ENCODE measurements around the gene RBMS3. TPM values are rescaled to one million over a fixed set of nuclear protein-coding genes. Genes with fewer than 3 reads are reported as not detected.

Gene RBMS3
- total RNA-seq, 1 experiment from 2014 or later = 5.9 TPM

DNA sequence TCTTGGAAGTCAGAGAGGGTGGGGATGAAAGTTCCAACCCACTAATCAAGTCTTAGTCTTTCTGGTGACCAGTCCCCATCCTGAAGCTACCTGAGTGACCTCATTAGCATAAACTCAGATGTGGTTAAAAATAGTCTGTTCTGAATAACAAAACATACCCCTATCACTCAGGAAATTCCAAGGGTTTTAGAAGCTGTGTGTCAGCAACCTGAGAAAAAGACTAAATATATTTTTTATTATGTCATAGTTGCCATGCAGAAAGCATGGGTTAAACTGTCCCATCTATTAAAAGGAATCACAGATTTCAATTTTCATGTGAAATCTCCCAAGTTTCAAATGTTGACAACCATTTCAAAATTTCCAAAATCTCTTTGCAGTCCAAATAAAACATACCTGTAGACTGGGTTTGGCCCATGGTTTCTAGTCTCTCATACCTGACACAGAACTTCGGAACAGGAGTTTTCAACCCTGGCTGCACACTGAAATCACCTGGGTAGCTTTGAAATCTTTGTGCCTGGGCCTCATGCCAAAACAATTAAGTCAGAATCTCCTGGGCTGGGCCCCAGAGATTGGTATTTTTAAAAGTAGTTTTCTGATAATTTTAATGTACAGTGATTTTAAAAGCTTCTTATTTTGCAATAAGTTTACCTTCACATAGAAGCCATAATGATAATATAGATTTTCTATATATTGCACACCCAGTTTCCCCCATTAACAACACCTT lies 476.3 kb downstream of the RBMS3 start:
- H3K4me1 ChIP-seq (ENCODE audit: insufficient read depth, low read length, poor library complexity, severe bottlenecking) = peaks cover 44% of the 10 kb centered on the region
- no peak overlapping the region for H3K27ac ChIP-seq (ENCODE audit: low read depth, low read length, poor library complexity, severe bottlenecking)
- TF ChIP-seq EZH2 (IDR thresholded peaks at IDR 0.05; ENCODE audit: borderline replicate concordance, low read depth, low read length, poor library complexity, severe bottlenecking) (no peak), CTCF (conservative IDR thresholded peaks at IDR 0.05; ENCODE audit: low read depth, low read length) (no peak)
- POLR2A ChIA-PET (ENCODE audit: low non-redundant PET) = no interaction called here
- BruUV-seq (replicated peaks) = no TSS peak
- intact Hi-C loops (cut with micrococcal nuclease; ENCODE audit: unreplicated experiment) = loop anchor here (5.0 kb wide), 1 partner anchor 325 kb away; no protein-coding TSS in a partner anchor
- H3K9me3 ChIP-seq (ENCODE audit: low read depth, low read length, poor library complexity, severe bottlenecking) = no peaks in the 10 kb centered on the region
- no peak overlapping the region for H3K4me3 ChIP-seq (ENCODE audit: low read depth, low read length, poor library complexity, severe bottlenecking)
- CTCF ChIA-PET = no interaction called here
- DNase-seq (ENCODE audit: low spot score) = no peak
- no peaks in the 10 kb centered on the region for H3K36me3 ChIP-seq (ENCODE audit: insufficient read depth, low read length, poor library complexity, severe bottlenecking)
- H3K27me3 ChIP-seq (replicated peaks; ENCODE audit: insufficient read depth, low read depth, low read length, poor library complexity) = no peaks in the 10 kb centered on the region

DNA sequence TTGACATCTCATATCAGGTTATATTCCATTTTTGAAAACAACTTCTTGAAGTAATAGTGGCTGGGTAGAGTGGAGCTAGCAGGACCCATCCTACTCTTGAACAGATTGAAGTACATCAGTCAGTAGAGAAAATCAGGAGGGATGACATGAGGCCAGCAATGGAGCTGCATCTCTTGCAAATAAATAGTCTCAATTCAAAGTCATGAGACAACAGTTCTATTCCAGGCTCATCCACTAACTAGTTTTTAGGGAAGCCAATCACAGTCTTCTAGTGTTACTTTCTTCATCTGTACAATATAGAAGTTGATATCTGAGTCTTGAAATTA lies 477.2 kb downstream of the RBMS3 start:
- POLR2A ChIA-PET (ENCODE audit: low non-redundant PET) = no interaction called here
- intact Hi-C loops (cut with micrococcal nuclease; ENCODE audit: unreplicated experiment) = loop anchor here (2.0 to 5.0 kb wide), 2 partner anchors 326 to 477 kb away; partner anchors contain the start of gene RBMS3
- no peak for TF ChIP-seq EZH2 (IDR thresholded peaks at IDR 0.05; ENCODE audit: borderline replicate concordance, low read depth, low read length, poor library complexity, severe bottlenecking)
- no peak for TF ChIP-seq CTCF (conservative IDR thresholded peaks at IDR 0.05; ENCODE audit: low read depth, low read length)
- CTCF ChIA-PET = interaction anchor here (1.5 kb wide), 1 partner anchor 841 kb away, joined by 6 read pairs; no protein-coding TSS in a partner anchor
- BruUV-seq (replicated peaks) = no TSS peak
- no peaks in the 10 kb centered on the region for H3K36me3 ChIP-seq (ENCODE audit: insufficient read depth, low read length, poor library complexity, severe bottlenecking)
- H3K27me3 ChIP-seq (replicated peaks; ENCODE audit: insufficient read depth, low read depth, low read length, poor library complexity) = no peaks in the 10 kb centered on the region
- DNase-seq (ENCODE audit: low spot score) = no peak
- H3K4me3 ChIP-seq (ENCODE audit: low read depth, low read length, poor library complexity, severe bottlenecking) = no peak overlapping the region
- H3K27ac ChIP-seq (ENCODE audit: low read depth, low read length, poor library complexity, severe bottlenecking) = peak overlapping the region; percentile 77
- peaks cover 52% of the 10 kb centered on the region for H3K4me1 ChIP-seq (ENCODE audit: insufficient read depth, low read length, poor library complexity, severe bottlenecking)
- H3K9me3 ChIP-seq (ENCODE audit: low read depth, low read length, poor library complexity, severe bottlenecking) = no peaks in the 10 kb centered on the region

DNA sequence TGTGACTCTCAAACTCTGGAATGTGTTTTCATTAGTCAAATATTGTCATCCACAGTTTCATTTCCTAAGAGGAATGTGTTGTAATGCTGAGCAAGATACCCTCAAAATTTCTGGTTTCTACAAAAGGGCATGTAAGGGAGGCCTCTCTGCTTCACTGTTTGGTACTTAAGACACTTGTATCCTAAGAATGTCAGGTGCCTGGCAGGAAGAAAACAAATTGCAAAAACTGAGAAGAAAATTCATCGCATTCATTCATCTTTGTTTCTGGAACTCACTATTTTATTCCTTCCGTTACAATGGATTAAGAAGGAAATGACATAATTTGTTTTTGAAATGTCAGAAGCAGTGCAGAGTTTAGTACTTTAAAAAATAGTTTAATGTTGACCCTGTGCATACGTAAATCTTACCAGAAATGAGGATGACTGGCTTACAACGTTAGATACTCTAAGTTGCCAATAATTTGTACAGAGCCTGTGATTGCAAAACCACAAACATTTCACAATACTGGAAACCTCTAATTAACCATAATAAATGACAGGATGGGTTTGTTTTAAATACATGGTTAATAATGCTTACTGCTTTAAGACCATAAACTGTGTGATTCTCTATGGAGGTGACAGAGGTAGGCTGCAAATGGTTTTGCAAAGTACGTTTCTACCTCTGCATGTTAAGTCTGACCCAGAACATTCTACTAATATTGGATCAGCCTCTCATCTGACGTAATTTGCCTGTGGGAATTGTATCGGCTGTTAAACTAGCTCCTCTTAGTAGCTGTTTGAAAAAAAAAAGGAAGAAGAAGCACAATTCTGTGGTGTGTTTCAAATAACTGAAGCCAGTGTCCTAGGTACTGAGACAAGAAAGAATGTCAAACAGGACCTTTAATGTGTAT lies 477.8 kb downstream of the RBMS3 start:
- ChIA-PET POLR2A (ENCODE audit: low non-redundant PET) (no interaction called here), CTCF (interaction anchor here (1.3 to 1.5 kb wide), 2 partner anchors 478 to 842 kb away, joined by 4 to 6 read pairs; partner anchors contain the start of gene RBMS3)
- Histone ChIP-seq H3K36me3 (ENCODE audit: insufficient read depth, low read length, poor library complexity, severe bottlenecking) (no peaks in the 10 kb centered on the region), H3K27ac (ENCODE audit: low read depth, low read length, poor library complexity, severe bottlenecking) (peak overlapping the region; percentile 77), H3K4me1 (ENCODE audit: insufficient read depth, low read length, poor library complexity, severe bottlenecking) (peaks cover 58% of the 10 kb centered on the region), H3K4me3 (ENCODE audit: low read depth, low read length, poor library complexity, severe bottlenecking) (peak overlapping the region; percentile 23), H3K9me3 (ENCODE audit: low read depth, low read length, poor library complexity, severe bottlenecking) (no peaks in the 10 kb centered on the region), H3K27me3 (replicated peaks; ENCODE audit: insufficient read depth, low read depth, low read length, poor library complexity) (no peaks in the 10 kb centered on the region)
- TF ChIP-seq EZH2 (IDR thresholded peaks at IDR 0.05; ENCODE audit: borderline replicate concordance, low read depth, low read length, poor library complexity, severe bottlenecking) (no peak), CTCF (conservative IDR thresholded peaks at IDR 0.05; ENCODE audit: low read depth, low read length) (no peak)
- intact Hi-C loops (cut with micrococcal nuclease; ENCODE audit: unreplicated experiment) = loop anchor here (1.0 to 5.0 kb wide), 3 partner anchors 115 to 478 kb away; partner anchors contain the start of gene RBMS3
- no TSS peak for BruUV-seq (replicated peaks)
- peak; percentile 78 for DNase-seq (ENCODE audit: low spot score)

Measured in A673 (cell line).